Kasumi-1 (cell line): Measurements from ENCODE around the gene GPR39.

Source experiments
- DNase-seq, 2 experiments: peaks; one replicate each; lab custom pipeline; 2025; lab: John Stamatoyannopoulos, UW

GPR39 gene

DNA sequence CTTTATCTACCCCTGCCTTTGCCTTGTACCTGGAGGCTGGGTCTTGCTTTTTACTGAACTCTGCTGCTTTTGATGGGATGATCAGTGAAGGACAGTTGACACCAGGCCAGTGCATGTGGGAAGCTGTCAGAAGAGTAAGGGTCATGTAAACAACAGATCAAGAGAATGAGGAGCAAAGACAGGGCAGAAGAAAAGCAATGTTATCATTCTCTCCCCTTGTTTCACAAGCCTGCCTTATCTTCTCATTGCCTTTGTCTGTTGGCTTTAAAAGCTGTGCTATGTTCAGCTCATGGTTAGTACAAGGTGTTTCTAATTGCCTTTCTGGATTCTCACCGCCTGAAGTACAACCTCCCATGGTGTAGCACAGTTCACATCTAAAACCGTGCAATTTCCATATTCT is 225.8 kb downstream of the GPR39 start:
- DNase-seq: no peak

DNA sequence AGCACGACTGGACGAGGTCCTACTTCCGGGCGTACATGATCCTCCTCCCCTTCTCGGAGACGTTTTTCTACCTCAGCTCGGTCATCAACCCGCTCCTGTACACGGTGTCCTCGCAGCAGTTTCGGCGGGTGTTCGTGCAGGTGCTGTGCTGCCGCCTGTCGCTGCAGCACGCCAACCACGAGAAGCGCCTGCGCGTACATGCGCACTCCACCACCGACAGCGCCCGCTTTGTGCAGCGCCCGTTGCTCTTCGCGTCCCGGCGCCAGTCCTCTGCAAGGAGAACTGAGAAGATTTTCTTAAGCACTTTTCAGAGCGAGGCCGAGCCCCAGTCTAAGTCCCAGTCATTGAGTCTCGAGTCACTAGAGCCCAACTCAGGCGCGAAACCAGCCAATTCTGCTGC is 228.6 kb downstream of the GPR39 start:
- no peak for DNase-seq

GRCh38 chr2:132645722-132646539 is 229.3 kb downstream of the GPR39 start:
- peak; percentile 73 to 85 for DNase-seq

DNA sequence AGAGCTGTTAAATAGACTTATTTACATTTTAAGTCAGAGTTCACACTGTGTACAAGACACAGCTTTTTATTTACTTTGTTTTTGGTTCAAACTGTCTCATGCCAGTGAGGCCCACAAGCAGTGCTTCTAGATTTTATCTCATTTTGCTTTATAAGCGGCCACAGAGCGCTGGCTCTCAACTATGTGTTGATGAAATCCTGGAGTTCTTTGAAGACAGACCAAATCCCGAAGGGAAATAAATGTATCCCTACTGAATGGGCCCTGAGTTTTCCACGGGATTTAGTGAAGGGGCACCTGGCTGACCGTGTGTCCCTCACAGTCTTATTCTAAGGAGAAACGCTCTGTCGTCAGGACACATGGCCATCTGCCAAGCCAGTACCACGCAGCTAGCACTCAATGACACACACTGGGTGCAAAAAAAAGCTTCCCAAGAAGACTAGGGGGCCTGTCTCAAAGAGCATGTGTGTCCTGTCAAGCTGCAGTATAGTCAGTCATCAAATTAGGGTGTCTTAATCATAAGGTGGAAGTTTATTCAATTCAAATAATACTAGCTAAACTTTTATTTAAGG is 230.0 kb downstream of the GPR39 start:
- DNase-seq: no peak

DNA sequence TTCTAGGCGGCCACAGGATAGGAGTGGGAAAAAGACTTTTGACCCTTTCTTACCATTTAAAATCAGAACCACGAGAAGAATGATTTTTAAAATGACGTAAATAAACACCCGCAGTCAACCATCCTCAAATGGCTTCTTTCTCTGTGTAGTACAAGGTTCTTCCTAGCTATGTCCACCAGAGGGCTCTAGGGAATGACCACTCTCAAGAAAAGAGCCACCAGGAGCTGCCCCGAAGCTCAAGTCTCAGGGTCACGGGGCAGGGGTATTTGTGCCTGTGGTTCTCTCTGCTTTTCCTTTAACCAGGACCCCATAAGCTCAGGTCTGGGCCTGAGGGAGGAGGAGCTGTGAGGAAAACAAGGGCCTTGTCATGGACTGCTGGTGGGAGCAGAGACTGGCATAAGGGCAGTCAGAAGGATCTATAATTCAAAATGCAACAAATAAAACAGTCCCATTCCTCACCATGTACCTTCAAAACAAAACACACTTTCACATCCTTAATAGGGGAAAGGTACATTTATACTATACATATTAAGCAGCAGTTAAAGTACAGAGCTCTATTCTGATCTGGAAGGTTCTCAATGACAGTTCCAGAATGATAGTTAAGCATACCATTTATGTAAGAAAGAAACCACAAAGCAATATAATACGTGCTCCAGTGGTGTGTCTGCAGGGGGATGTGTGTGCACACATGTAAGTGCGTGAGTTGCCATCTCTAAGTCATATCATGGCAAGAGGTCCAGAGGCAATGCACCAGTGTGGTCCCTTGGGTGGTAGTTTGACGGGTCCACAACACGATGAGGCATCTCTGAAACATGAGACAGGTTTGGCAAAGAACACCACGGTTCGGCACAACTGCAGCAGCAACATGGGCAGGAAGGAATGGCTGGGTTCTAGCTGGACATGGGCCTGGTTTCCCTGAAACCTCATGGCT is 234.8 kb downstream of the GPR39 start:
- DNase-seq: peak; percentile 8 to 21

GRCh38 chr2:132652474-132652873 is 235.9 kb downstream of the GPR39 start:
- DNase-seq: no peak

DNA sequence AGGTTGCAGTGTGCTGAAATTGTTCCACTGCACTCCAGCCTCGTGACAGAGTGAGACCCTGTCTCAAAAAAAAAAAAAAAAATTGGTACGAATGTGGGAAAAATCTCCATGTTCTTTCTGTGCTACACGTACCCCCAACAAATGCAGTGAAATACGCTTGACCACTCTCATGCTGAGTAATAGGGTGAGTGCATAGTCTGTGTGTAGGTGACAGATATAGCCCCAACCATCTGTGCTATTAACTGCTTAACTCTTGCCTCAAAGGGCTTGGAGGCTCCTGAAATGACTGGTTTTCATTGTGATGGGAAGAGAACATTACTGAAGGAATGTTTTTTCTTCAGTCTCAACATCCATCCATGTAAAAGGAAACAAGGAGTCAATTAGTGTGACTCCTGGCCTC is 237.7 kb downstream of the GPR39 start:
- DNase-seq: no peak

- no peak for DNase-seq
Observed at GRCh38 chr2:132654968-132655367, 238.4 kb downstream of the GPR39 start.

GRCh38 chr2:132656266-132656975 is 239.8 kb downstream of the GPR39 start:
- no peak for DNase-seq

GRCh38 chr2:132659331-132659730 is 242.7 kb downstream of the GPR39 start:
- DNase-seq: no peak

DNA sequence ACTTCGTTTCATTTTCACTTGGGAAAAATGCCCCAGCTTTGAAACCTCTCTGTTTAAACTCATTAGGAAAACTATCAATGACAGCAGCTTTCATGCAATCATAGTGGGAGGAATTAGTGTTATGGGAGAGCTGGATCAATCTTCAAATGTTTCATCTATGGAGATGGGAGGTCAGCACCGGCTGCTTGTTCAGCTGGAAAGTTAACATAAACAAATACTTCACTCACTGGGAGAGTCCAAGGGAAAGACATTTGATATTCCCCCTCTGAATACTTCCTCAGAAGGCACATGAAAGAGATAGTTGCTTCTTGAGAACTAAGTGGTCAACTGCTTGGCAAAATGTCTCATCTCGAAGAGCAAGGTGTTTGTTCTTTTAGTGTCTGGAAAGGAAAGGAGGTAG is 246.1 kb downstream of the GPR39 start:
- no peak for DNase-seq

DNA sequence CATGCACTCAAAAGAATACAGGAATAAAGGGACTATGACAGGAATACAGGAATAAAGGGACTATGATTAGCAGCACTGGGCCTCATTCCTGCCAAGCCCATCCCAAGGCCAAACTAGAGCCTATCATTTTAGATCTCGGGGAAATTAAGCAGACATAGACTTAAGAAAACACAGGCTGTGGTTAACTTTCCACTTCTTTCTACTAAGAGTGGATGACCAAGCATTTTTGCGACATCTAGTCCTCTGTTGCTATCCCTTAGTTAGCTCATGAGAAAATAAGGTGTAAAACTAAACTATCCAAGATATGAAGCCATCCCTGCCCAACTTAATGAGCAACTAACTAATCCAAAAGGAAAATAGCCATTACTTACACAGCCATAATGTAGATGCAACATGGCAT is 247.5 kb downstream of the GPR39 start:
- no peak for DNase-seq

DNA sequence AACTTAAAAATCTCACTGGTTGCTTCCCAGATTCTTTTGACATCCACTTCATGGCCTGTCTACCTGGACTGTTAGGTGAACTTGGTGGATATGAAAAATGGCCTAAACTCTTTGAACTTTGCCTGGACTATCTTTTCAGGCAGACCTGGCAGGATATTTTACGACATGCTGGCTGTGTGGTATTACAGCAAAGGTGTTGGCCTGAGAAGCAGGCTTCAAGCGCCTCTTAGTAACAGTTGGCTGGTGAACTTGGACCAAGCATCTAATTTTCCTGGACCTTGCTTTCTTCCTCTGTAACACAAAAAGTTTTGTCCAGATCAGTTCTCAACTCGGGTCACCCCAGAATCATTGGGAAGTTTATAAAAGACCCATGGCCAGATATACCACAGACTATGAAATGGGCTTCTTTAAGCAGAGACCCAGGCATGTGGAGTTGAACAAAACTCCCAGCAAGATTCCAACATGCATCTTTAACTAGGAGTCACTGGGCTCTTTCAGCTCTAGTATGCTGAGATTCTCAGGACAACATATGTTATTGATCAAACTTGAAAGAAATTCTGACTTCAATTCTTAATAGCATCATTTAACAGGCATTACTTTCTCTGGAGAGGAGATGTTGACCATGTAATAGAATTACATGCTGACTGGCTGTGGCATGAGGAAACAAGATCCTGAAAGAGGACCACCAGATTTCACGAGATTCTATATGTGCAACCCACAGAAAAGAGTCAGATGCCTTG is 249.0 kb downstream of the GPR39 start:
- DNase-seq: no peak

GRCh38 chr2:132667706-132668105 is 251.1 kb downstream of the GPR39 start:
- DNase-seq: no peak

GRCh38 chr2:132668189-132668823 is 251.7 kb downstream of the GPR39 start:
- DNase-seq: no peak

- DNase-seq: no peak
Observed at GRCh38 chr2:132668987-132669907, 252.6 kb downstream of the GPR39 start.

DNA sequence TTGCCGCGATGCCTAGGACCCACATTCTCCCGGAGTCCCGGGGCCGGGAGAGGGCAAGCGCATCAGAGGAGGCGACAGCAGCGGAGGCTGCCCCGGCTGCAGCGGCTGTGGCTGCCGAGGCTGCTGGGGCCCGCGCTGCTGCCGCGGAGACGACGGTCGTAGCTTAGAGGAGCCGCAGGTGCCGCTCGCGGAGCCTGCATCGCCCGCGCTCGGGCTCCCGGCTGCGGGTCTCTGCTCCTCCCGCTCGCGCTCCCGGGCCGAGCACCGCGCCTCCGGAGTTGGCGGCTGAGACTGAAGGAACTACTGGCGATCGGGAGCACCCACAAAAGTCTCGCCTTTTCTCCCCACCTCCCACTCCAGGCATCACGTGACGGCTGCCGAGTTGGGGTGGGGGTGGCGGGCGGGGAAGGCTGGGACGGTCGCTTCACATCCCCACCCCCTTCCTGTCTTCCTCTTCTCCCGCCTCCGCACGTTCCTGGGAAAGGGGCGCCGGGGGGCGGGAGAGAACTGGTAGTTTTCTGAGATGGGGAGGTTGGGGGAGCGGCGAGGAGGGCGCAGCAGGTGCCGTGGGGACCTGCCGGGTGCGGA is 253.4 kb downstream of the GPR39 start, which contains the start of gene LYPD1:
LYPD1 (minus strand) TSS at position 298 of the 588 bp plus-strand sequence; CDS start at position 25, 273 bp downstream.
- DNase-seq: no peak

DNA sequence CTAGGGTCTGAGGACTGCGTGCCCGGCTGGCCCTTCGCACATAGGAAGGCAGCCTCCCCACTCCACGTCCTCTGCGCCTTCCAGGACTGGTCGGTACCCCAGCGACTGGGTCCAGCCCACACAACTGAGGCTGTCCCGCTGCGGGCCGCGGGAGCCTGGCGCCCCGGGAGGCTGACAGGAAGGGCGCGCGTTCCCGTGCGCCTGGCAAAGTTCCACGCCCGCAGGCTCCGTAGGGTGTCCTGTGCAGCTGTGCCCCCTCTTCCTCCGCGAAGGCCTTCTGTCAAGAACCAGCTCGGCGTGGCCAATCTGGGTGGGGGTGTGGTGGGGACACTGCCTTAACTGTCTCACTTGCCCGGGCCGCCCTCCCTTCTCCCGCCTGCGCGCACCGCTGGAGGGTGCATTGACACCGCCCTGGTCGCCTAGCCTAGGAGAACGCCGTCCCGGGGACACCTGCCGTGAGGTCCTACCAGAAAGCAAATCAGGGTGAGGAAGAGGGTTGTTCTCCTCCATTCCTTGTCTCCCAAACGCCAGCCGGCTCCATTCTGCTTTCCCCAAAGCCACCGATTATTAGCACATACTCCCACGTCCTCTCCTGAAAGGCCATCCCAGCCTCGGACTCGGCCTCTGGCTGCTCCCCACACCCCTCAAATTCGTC is 254.0 kb downstream of the GPR39 start:
- DNase-seq: no peak
